KG1 (cell line): ENCODE measurements around the gene VWDE.

Experiments
- DNase-seq: peaks from one replicate; lab custom pipeline; 2025; lab: John Stamatoyannopoulos, UW

Gene VWDE

DNA sequence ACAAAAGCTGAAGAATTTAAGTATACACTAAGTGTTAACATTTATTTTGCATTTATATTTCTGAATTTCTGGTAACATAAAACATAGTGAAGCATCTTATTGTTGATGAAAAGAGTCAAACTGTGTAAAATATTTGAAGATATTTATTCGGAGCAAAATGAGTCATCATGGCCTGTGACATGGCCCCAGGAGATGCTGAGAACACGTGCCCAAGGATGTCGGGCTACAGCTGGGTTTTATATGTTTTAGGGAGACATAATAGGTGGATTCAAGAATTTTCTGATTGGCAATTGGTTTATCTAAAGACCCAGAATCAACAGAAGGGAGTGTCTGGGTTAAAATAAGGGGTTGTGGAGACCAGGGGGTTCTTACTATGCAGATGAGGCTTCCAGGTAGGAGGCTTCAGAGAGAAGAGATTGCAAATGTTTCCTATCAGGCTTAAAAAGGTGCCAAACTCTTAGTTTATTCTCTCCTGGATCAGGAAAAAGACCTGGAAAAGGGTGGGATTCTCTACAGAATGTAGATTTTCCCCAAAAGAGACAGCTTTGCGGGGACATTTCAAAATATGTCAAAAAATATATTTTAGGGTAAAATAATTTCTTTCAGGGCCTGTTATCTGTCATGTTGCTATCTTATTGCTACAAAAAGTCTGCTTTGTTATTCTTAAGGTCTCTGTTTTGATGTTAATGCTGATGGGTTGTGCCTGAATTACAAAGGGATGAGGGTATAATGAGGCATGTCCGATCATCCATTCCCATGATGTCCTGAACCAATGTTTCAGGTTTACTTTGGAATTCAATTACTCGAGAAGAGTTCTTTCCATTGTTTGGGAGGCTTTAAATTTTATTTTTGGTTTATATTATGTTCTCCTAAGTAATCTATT is 74.5 kb downstream of the VWDE start:
- DNase-seq, result no peak

- DNase-seq, result no peak
These were observed 75.7 kb downstream of the VWDE start for GRCh38 chr7:12327922-12328321.

DNA sequence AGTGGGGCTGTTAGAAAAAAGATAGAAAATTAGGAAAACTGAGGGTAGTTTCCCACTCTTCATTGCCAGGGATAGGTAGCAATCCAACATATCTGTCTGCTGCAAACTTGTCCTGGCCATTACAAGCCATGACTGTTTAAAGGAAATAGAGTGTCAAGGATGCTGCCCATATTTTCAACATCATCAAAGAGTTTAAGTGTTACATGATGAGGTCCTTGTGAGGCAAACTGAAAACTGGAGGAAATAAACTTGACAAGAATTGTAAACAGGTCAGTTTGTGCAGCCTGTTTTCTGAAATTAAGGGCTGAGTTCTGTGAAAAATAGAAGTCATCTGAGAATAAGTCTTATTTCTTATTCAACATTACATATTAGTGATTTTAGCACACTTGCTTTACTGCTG is 78.0 kb downstream of the VWDE start:
- DNase-seq, result no peak

DNA sequence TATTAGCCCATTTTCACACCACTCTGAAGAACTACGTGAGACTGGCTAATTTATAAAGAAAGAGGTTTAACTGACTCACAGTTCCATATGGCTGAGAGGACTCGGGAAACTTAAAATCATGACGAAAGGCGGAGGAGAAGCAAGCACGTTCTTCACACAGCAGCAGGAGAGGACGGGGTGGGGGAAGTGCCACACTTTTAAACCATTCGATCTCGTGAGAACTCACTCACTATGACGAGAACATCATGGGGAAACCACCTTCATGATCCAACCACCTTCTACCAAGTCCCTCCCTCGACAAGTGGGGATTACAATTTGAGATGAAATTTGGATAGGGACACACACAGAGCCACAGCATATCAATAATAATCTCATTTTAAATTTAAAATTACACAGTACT is 80.2 kb downstream of the VWDE start:
- no peak for DNase-seq

- no peak for DNase-seq
These were observed 80.8 kb downstream of the VWDE start for GRCh38 chr7:12322903-12323300.

DNA sequence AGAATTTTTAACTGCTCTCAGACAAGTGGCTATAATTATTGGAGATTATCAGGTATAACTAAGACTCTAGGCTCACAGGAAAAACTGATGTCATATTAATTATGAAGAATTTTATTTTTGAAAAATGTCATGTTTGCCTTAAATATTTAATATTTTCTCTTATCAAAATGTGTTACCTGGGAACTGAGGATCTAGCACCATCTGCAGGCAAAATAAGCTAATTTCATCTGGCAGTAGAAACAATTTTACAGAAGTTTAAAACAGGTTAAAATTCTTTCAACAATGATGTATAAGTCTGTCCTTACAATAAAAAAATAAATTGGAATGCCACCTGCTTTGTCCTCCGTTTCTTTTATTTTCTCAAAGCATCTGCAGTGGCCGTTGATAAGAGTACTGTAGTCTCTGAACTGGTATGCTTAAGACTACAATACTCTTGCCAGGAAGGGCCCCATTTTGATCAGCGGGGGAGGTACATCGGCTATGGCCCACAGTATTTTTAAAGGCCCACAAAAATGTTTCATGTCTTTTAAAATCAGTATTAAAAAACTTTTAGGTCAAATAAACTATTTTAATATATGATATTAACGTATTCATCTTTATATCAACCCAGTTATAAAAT is 81.3 kb downstream of the VWDE start:
- no peak for DNase-seq

GRCh38 chr7:12320987-12321647 is 82.5 kb downstream of the VWDE start:
- no peak for DNase-seq

DNA sequence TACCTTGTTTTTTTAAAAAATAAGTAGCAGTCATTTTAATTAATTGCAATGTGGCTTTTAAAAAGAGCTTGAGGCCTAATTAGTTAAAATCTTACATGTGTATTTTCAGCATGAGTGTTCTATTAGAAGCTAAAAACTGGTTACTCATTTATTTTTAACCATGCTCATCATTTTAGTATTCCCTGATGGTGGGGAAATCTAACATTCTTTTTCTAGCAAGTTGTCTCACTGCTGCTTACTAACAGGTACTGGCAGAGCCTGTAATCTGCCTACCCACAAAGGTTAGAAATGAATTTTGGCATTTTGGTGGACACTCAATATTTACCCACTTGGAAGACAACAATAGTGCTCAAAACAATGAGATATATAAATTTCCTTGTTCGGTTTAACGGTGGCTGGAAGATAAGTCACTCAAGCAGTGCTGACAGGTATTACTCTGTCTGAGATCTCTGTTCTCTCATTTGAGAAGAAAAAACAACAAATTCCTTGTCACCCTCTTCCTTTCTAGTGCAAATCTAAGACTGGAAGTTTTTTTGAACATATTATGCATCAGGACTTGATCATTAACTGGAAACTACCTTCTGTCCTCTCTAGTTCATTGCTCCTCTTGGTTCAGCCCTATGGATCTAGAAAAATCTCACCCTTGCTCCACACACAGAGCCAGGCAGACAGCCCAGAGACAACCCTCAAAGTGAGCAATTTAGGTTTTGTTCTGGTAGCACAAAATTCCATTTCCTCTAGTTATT is 83.3 kb downstream of the VWDE start:
- DNase-seq, result no peak

GRCh38 chr7:12317675-12318074 is 86.0 kb downstream of the VWDE start:
- DNase-seq, result no peak

DNA sequence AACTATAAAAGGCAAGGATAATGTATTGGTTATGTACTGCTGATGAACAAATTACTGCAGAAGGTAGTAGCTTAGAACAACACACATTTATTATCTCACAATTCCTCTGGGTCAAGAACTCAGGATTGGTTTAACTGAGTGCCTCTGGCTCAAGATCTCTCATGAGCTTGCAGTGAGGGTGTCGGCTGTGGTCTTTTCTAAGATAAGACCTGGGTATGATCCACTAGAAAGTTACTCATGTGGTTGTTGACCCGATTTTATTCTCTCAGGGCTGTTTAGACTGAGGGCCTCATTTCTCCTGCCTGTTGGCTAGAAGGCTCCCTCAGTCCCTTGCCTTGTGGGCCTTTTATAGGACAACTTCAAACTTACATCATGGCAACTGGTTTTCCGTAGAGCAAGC is 86.7 kb downstream of the VWDE start:
- DNase-seq, result no peak

- DNase-seq, result no peak
These were observed 88.6 kb downstream of the VWDE start for GRCh38 chr7:12315049-12315448.

- no peak for DNase-seq
These were observed 89.5 kb downstream of the VWDE start for GRCh38 chr7:12314199-12314598.

DNA sequence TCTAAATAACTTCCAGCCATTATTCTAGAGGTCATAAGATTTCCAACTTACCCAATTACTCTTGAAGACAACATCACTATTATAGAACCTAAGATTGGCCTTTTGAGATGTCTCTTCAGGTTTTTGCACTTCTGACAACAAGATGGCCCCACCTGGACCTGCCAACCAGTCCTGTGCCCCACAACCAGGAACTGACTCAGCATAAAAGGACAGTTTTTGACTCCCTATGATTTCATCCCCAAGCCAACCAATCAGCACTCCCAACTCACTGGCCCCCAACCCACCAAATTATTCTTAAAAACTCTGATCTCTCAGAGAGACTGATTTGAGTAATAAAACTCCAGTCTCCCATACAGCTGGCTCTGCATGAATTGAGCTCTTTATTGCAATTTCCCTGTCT is 98.2 kb downstream of the VWDE start:
- DNase-seq, result no peak

DNA sequence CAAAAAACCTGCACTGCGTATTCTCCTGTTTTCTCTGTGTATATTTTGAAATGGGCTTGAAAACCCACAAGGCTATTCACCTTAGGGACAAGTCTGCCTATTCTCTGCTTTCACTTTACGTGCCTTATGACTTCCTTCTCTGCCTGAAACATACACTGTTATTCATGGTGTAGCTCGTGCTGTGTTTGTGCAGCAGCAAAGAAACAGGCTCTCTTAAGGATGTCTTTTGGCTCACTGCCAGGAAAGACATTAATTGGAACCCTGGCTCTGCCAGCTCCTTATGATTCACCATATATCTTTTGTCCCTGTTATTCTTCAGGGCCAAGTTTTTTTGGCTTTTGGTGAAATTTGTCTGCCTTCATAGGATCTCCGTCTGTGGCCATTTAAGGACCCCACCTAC is 100.2 kb downstream of the VWDE start:
- no peak for DNase-seq

GRCh38 chr7:12303062-12303461 is 100.6 kb downstream of the VWDE start:
- DNase-seq, result no peak

- DNase-seq, result no peak
These were observed 103.2 kb downstream of the VWDE start for GRCh38 chr7:12300415-12300814.

DNA sequence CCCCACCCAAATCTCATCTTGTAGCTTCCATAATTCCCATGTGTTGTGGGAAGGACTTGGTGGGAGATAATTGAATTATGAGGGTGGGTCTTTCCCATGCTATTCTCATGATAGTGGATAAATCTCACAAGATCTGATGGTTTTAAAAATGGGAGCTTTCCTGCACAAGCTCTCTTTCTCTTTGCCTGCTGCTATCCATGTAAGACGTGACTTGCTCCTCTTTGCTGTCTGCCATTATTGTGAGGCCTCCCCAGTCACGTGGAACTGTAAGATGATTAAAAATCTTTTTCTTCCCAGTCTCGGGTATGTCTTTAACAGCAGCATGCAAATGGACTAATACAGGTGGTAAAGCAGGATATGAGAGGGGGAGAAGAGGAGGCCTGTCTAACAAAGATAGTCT is 104.3 kb downstream of the VWDE start:
- no peak for DNase-seq

DNA sequence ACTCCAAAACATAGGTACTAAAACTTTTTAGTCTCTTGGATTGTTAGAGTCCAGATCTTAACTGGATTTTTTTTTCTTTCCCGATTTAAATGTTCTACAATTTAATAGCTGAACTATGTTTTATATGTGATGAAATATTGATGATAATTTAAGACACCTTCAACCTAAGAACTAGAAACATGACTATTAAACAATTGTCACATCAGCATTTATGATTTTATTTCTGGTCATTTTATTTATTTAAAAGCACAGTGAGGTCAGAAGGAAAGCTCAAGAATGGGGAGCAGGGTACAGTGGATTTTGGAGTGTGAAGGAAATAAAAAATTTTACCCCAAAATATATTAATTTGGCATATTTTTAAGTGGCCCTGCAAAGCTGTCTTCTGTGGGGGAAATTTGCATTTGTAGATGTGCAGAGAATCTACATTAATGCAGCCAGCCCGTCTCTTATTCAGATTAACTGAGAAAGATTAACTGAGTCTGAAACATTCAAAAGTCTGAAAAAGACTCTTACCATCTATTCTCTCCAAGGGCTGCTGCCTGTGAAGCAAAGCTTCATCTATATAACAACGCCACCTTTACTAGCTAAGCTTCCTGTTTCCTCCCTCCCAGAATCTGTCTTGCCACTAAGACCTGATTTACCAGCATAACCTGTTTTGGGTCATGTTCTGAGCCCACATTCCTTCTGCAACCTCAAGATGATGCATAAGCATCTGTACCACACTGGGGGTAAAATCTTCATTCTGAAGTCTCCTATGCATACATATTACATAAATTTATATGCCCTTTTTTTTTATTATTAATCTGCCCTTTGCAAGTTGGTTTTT is 106.2 kb downstream of the VWDE start:
- DNase-seq, result no peak

DNA sequence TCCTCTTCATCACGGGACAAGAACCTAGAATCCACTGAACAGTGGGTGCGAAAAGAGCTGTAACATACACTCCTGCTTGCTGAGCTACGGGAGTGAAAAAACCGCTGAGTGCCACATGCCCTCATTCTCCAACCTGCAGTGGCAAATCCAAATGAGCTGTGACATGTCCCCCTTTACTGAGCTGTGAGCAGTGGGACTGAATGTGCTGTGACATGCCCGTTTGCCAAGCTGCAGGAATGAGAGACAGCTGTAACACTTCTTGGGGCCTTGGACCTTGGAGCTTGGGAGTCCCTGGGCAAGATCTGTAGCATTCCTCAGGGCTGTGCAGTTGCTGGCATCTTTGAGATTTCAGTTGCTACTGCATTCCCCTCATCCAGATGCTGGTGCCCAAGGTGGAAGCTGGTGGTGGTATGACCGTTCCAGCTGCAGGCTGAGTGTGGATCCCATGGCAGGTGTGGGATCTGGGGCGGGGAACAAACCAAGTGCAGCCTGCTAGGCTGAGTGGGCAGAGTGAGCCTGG is 107.6 kb downstream of the VWDE start:
- DNase-seq, result no peak

- DNase-seq, result peak; percentile 34
These were observed 109.0 kb downstream of the VWDE start for GRCh38 chr7:12294701-12295100.

- no peak for DNase-seq
These were observed 111.8 kb downstream of the VWDE start for GRCh38 chr7:12291870-12292269.
